IPS-20b (cell line): ENCODE measurements around the gene ALPG.
A peak's percentile ranks its signal among the peaks of the same experiment; 100 is the strongest.
"Not testable (repeated sequence)": the region's sequence is repeated elsewhere in the genome, so short reads cannot be mapped to it uniquely, and the experiment has no call there.

Source experiments
- H3K27ac ChIP-seq: one replicate; pipeline ENCODE4 v1.5.1; 2013; ENCODE audit warnings: low read length
- H3K27me3 ChIP-seq: 2 replicates; pipeline ENCODE4 v1.6.1; 2013; ENCODE audit warnings: mild to moderate bottlenecking, low read length, inconsistent platforms; ENCODE audit not compliant: insufficient read depth
- H3K36me3 ChIP-seq: 2 replicates; pipeline ENCODE4 v1.6.1; 2013; ENCODE audit warnings: low read depth, mild to moderate bottlenecking, inconsistent platforms, low read length, moderate library complexity; ENCODE audit not compliant: insufficient read depth
- H3K4me1 ChIP-seq: 2 replicates; pipeline ENCODE4 v1.6.1; 2013; ENCODE audit warnings: mild to moderate bottlenecking, control low read depth, inconsistent platforms, low read length, moderate library complexity; ENCODE audit not compliant: insufficient read depth
- H3K4me3 ChIP-seq: 2 replicates; pipeline ENCODE4 v1.5.1; 2013; ENCODE audit warnings: mild to moderate bottlenecking, low read length, inconsistent platforms
- H3K9ac ChIP-seq: 2 replicates; pipeline ENCODE4 v1.6.1; 2013; ENCODE audit warnings: low read depth, mild to moderate bottlenecking, inconsistent platforms, low read length, moderate library complexity
- H3K9me3 ChIP-seq: 2 replicates; pipeline ENCODE4 v1.6.1; 2013; ENCODE audit warnings: mild to moderate bottlenecking, low read depth, low read length, inconsistent platforms; ENCODE audit not compliant: insufficient read depth

ALPG gene

DNA sequence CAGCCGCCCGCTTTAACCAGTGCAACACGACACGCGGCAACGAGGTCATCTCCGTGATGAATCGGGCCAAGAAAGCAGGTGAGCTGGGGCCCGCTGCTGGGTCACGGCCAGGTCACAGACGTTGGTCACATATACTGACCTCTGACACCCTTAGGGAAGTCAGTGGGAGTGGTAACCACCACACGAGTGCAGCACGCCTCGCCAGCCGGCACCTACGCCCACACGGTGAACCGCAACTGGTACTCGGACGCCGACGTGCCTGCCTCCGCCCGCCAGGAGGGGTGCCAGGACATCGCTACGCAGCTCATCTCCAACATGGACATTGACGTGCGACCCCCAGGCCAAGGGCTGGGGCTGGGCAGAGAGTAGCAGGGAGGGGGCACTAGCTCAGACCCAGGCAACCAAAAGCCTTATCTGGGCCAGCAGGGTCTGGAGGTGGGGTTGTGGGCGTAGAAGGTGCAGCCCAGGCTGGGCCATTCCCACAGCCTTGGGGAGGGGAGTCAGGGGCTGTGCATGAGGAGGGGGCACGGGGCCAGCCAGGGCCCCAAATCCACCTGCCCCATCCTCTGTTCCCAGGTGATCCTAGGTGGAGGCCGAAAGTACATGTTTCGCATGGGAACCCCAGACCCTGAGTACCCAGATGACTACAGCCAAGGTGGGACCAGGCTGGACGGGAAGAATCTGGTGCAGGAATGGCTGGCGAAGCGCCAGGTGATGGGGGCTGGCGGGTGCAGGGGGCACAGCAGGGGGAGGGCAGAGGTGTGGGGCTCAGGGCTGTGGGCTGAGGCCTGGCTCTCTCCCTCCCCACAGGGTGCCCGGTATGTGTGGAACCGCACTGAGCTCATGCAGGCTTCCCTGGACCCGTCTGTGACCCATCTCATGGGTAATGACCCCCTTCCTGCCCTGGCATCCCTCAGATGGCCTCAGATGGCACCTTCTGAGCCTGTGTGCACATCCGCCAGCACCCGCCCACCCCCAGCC lies 26.7 kb upstream of the ALPG start:
- not testable (repeated sequence) for H3K9me3 ChIP-seq, H3K4me3 ChIP-seq, H3K27ac ChIP-seq, H3K9ac ChIP-seq, H3K36me3 ChIP-seq, H3K4me1 ChIP-seq
- H3K27me3 ChIP-seq, result peaks cover 15% of the 10 kb centered on the region

GRCh38 chr2:232381204-232382031 lies 25.2 kb upstream of the ALPG start:
- peaks cover 30% of the 10 kb centered on the region for H3K27me3 ChIP-seq
- H3K9ac ChIP-seq, H3K4me3 ChIP-seq, H3K4me1 ChIP-seq, H3K9me3 ChIP-seq, H3K27ac ChIP-seq, H3K36me3 ChIP-seq: not testable (repeated sequence)

- no peaks in the 10 kb centered on the region for H3K36me3 ChIP-seq
- no peak overlapping the region for H3K9ac ChIP-seq
- peaks cover 41% of the 10 kb centered on the region for H3K27me3 ChIP-seq
- H3K27ac ChIP-seq, result no peak overlapping the region
- no peaks in the 10 kb centered on the region for H3K9me3 ChIP-seq
- peaks cover 5% of the 10 kb centered on the region for H3K4me1 ChIP-seq
- no peak overlapping the region for H3K4me3 ChIP-seq
Measured at GRCh38 chr2:232382331-232383225, 24.1 kb upstream of the ALPG start.

DNA sequence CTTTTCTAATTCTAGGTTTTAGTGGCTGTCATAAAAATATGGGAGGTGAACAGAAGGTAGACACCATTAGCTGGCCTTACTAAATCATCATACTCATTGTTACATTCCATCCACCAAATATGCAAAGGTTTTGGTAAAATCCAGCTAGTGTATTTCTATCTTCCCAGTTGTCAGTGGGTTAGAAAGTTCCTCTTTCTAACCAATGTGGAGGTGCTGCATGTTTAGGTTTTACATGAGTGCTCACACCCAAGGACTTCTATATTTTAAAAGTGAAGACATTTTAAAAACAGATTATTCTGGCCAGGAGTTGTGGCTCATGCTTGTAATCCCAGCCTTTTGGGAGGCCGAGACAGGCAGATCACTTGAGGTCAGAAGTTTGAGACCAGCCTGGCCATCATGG lies 22.2 kb upstream of the ALPG start:
- Histone ChIP-seq H3K9ac (no peak overlapping the region), H3K27ac (no peak overlapping the region), H3K4me1 (peaks cover 5% of the 10 kb centered on the region), H3K27me3 (peaks cover 60% of the 10 kb centered on the region), H3K36me3 (no peaks in the 10 kb centered on the region), H3K4me3 (no peak overlapping the region), H3K9me3 (no peaks in the 10 kb centered on the region)

DNA sequence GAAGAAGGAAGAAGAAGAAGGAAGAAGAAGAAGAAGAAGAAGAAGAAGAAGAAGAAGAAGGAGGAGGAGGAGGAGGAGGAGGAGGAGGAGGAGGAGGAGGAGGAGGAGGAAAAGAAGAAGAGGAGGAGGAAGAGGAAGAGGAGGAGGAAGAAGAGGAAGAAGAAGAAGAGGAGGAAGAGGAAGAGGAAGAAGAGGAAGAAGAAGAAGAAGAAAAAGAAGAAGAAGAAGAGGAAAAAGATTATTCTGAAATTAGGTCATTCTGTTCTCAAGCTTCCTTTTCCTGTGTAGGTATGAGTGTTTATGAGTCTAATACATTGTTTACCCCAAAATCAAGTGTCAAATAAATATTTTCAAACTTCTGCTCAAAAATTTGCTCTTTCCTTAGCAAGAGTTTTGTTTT lies 21.6 kb upstream of the ALPG start:
- H3K9me3 ChIP-seq, H3K4me1 ChIP-seq, H3K4me3 ChIP-seq, H3K9ac ChIP-seq, H3K36me3 ChIP-seq, H3K27ac ChIP-seq: not testable (repeated sequence)
- H3K27me3 ChIP-seq, result peaks cover 66% of the 10 kb centered on the region

- peaks cover 73% of the 10 kb centered on the region for H3K27me3 ChIP-seq
- no peak overlapping the region for H3K27ac ChIP-seq
- no peak overlapping the region for H3K9ac ChIP-seq
- no peaks in the 10 kb centered on the region for H3K36me3 ChIP-seq
- H3K4me1 ChIP-seq, result peaks cover 10% of the 10 kb centered on the region
- no peaks in the 10 kb centered on the region for H3K9me3 ChIP-seq
- peak overlapping the region; percentile 56 for H3K4me3 ChIP-seq
Measured at GRCh38 chr2:232385660-232386489, 20.8 kb upstream of the ALPG start.

DNA sequence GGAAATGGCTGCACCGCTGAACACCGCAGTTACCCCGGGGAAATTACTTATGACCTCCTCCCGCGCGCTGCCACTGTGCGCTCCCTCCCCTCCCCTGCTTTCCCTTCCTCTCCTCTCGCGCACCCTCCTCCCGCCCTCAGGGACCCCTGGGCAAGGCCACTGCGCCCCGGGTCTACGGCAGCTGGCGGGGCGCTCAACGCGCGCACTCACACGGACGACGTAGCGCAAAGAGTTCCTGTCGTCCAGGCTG lies 20.2 kb upstream of the ALPG start:
- Histone ChIP-seq H3K9ac (no peak overlapping the region), H3K4me3 (peak overlapping the region; percentile 56), H3K36me3 (no peaks in the 10 kb centered on the region), H3K27me3 (peaks cover 73% of the 10 kb centered on the region), H3K27ac (no peak overlapping the region), H3K4me1 (peaks cover 10% of the 10 kb centered on the region), H3K9me3 (no peaks in the 10 kb centered on the region)

- Histone ChIP-seq H3K36me3 (no peaks in the 10 kb centered on the region), H3K9ac (no peak overlapping the region), H3K4me1 (peaks cover 10% of the 10 kb centered on the region), H3K27me3 (peaks cover 71% of the 10 kb centered on the region), H3K9me3 (no peaks in the 10 kb centered on the region), H3K4me3 (peak overlapping the region; percentile 56), H3K27ac (no peak overlapping the region)
Measured at GRCh38 chr2:232386740-232387450, 19.7 kb upstream of the ALPG start.

- Histone ChIP-seq H3K4me3 (peak overlapping the region; percentile 56; the same call in 1 of the 2 replicates), H3K4me1 (peaks cover 10% of the 10 kb centered on the region; the same call in 1 of the 2 replicates), H3K27me3 (peaks cover 68% of the 10 kb centered on the region), H3K36me3 (no peaks in the 10 kb centered on the region), H3K9ac (no peak overlapping the region), H3K9me3 (no peaks in the 10 kb centered on the region), H3K27ac (no peak overlapping the region)
Measured at GRCh38 chr2:232387451-232388171, 19.0 kb upstream of the ALPG start.

- Histone ChIP-seq H3K27ac (no peak overlapping the region), H3K9ac (peak overlapping the region; percentile 32; the same call in 1 of the 2 replicates), H3K27me3 (peaks cover 68% of the 10 kb centered on the region), H3K9me3 (no peaks in the 10 kb centered on the region), H3K4me1 (peaks cover 10% of the 10 kb centered on the region; the same call in 1 of the 2 replicates), H3K36me3 (no peaks in the 10 kb centered on the region), H3K4me3 (peak overlapping the region; percentile 56; the same call in 1 of the 2 replicates)
Measured at GRCh38 chr2:232388324-232388891, 18.2 kb upstream of the ALPG start.
